K562 (cell line): ENCODE data around the gene NPAS2. TPM values are rescaled to one million over a fixed set of nuclear protein-coding genes. Genes with fewer than 3 reads are reported as not detected.

Experiments
- ATAC-seq: fragments of 200-7000 bp; cut with Tn5 transposase; 3 replicates; pipeline ENCODE4 v1.9.1; 2020; ENCODE audit warnings: moderate library complexity
- BruUV-seq: library from RNA; stranded (reverse); fragments of 400-500 nt; replicated peaks from 2 replicates; lab custom pipeline; 2021; lab: Mats Ljungman, UMichigan
- CTCF ChIA-PET: fragments of 300-600 bp; formaldehyde crosslinking; extraction: SDS; loops from one replicate; lab custom pipeline; 2021; ENCODE audit warnings: low intra/inter-chr PET ratio; lab: Yijun Ruan, JAX
- POLR2A ChIA-PET: fragments of 300-600, 350-650 bp; sonication (Branson Sonifier 250); formaldehyde crosslinking; extraction: SDS; loops from one replicate; lab custom pipeline; 2021; ENCODE audit warnings: antibody characterized with exemption, inconsistent platforms; lab: Yijun Ruan, JAX
- DNase-seq, 4 experiments: peaks; one replicate each; pipeline versions ENCODE4 v3.0.0 to v3.0.0-alpha.2; 2011 to 2018; ENCODE audit warnings: low spot score in 3 of 4, mixed read lengths in 3 of 4; ENCODE audit errors: extremely low read depth in 1 of 4
- FAIRE-seq: peaks from 2 replicates; lab custom pipeline; 2011; peaks lifted over from hg19 to GRCh38; lab: Jason Lieb, UNC
- H2AFZ ChIP-seq: 2 replicates; pipeline ENCODE4 v1.6.0; 2011; ENCODE audit warnings: low read depth, low read length, control low read depth, inconsistent platforms
- H3K27ac ChIP-seq: fragments of 200-600 bp; 3 replicates; pipeline ENCODE4 v1.8.0; 2011; ENCODE audit warnings: low read depth, mild to moderate bottlenecking, control low read depth, inconsistent platforms, low read length, moderate library complexity, mixed read lengths; ENCODE audit errors: extremely low read depth
- H3K27me3 ChIP-seq, 2 experiments: fragments of 300-600 bp in 1 of 2; 2 replicates in 1 of 2; 3 replicates in 1 of 2; pipeline versions ENCODE4 v1.6.0 to v1.8.0; 2011; ENCODE audit warnings: inconsistent platforms in 2 of 2, low read length in 2 of 2, mild to moderate bottlenecking in 1 of 2, mixed read lengths in 1 of 2, moderate library complexity in 1 of 2; ENCODE audit not compliant: control insufficient read depth in 2 of 2, insufficient read depth in 2 of 2
- H3K36me3 ChIP-seq: fragments of 300-600 bp; 3 replicates; pipeline ENCODE4 v1.8.0; 2011; ENCODE audit warnings: mild to moderate bottlenecking, low read length, inconsistent platforms; ENCODE audit not compliant: control insufficient read depth, insufficient read depth
- H3K4me1 ChIP-seq, 2 experiments: fragments of 200-600 bp in 1 of 2; replicated peaks in 1 of 2; 2 replicates in 1 of 2; 3 replicates in 1 of 2; pipeline versions ENCODE4 v1.5.1 to v1.8.0; 2011; ENCODE audit warnings: inconsistent platforms in 2 of 2, low read length in 2 of 2, mild to moderate bottlenecking in 1 of 2, mixed read lengths in 1 of 2, moderate library complexity in 1 of 2; ENCODE audit not compliant: control insufficient read depth in 2 of 2, insufficient read depth in 2 of 2
- H3K4me2 ChIP-seq: 2 replicates; pipeline ENCODE4 v1.6.1; 2011; ENCODE audit warnings: low read length, control low read depth, inconsistent platforms, mixed read lengths; ENCODE audit not compliant: insufficient read depth
- H3K4me3 ChIP-seq: fragments of 200-600 bp; sonication (generic), shearing (Covaris generic); 2 replicates; pipeline ENCODE4 v1.5.1; 2016; ENCODE audit warnings: control low read depth, inconsistent platforms
- H3K79me2 ChIP-seq: fragments of 200-600 bp; 3 replicates; pipeline ENCODE4 v1.8.0; 2011; ENCODE audit warnings: low read length, inconsistent platforms; ENCODE audit not compliant: control insufficient read depth, insufficient read depth
- H3K9ac ChIP-seq, 2 experiments: 2 replicates each; pipeline versions ENCODE4 v1.6.0 to v1.6.1; 2011; ENCODE audit warnings: low read depth in 2 of 2, low read length in 2 of 2, control low read depth in 1 of 2, inconsistent platforms in 1 of 2, mild to moderate bottlenecking in 1 of 2, mixed read lengths in 1 of 2; ENCODE audit not compliant: insufficient read depth in 1 of 2
- H3K9me1 ChIP-seq: one replicate; pipeline ENCODE4 v1.6.0; 2011; ENCODE audit warnings: inconsistent platforms, mild to moderate bottlenecking, low read length, moderate library complexity; ENCODE audit not compliant: control insufficient read depth, insufficient read depth
- H3K9me3 ChIP-seq: replicated peaks from 2 replicates; pipeline ENCODE4 v1.5.1; 2011; ENCODE audit warnings: low read depth, low read length, inconsistent platforms; ENCODE audit not compliant: control insufficient read depth, insufficient read depth
- H4K20me1 ChIP-seq: replicated peaks from 2 replicates; pipeline ENCODE4 v1.6.1; 2011; ENCODE audit warnings: low read length, inconsistent platforms, mixed read lengths; ENCODE audit not compliant: control insufficient read depth, insufficient read depth
- CAMTA2 ChIP-seq: fragments of 250-450 bp; sonication (Bioruptor Pico); conservative IDR thresholded peaks from 2 replicates; pipeline ENCODE4 v1.5.1; 2022
- CBFA2T3 ChIP-seq: fragments of 450-650 bp; IDR thresholded peaks from 2 replicates; pipeline ENCODE4 v1.6.1; 2017
- CREBBP ChIP-seq: IDR thresholded peaks from one replicate; pipeline ENCODE4 v1.6.1; 2012; ENCODE audit warnings: low read depth, mild to moderate bottlenecking, control low read depth, inconsistent platforms, low read length
- ELF4 ChIP-seq: fragments of 450-650 bp; formaldehyde crosslinking; IDR thresholded peaks from 2 replicates; pipeline ENCODE4 v1.4.0; 2022; ENCODE audit warnings: missing genetic modification characterization
- FOXJ2 ChIP-seq: fragments of 200-800 bp; sonication (Bioruptor generic); IDR thresholded peaks from 2 replicates; pipeline ENCODE4 v1.6.1; 2016; ENCODE audit warnings: missing genetic modification characterization, missing compliant biosample characterization
- GATAD2A ChIP-seq: fragments of 450-650 bp; IDR thresholded peaks from 2 replicates; pipeline ENCODE4 v1.6.1; 2017
- NFYB ChIP-seq: IDR thresholded peaks from 2 replicates; pipeline ENCODE4 v1.6.1; 2011; ENCODE audit warnings: mild to moderate bottlenecking, moderate library complexity; ENCODE audit not compliant: insufficient read length; ENCODE audit errors: extremely low read depth
- NR4A1 ChIP-seq, 2 experiments: fragments of 250-450 bp in 1 of 2; fragments of 450-650 bp in 1 of 2; sonication (Bioruptor Pico) in 1 of 2; IDR thresholded peaks; 2 replicates each; pipeline versions ENCODE4 v1.4.0 to v1.6.1; 2016 to 2020; ENCODE audit warnings: mild to moderate bottlenecking in 2 of 2, missing compliant biosample characterization in 1 of 2, missing genetic modification characterization in 1 of 2, moderate library complexity in 1 of 2
- RCOR1 ChIP-seq, 2 experiments: IDR thresholded peaks; 2 replicates each; pipeline ENCODE4 v1.6.1; 2012; ENCODE audit warnings: low read depth in 2 of 2, low read length in 2 of 2, borderline replicate concordance in 1 of 2, improper control_type of control experiment in 1 of 2
- SMARCE1 ChIP-seq: fragments of 450-650 bp; IDR thresholded peaks from 2 replicates; pipeline ENCODE4 v1.7.1; 2016; ENCODE audit warnings: mild to moderate bottlenecking
- WGBS: fragments of 100-300 bp; shearing (Covaris generic); methylation state at CpG from one replicate; pipeline ENCODE4 v1.1.6; 2016; ENCODE audit warnings: low coverage, mixed read lengths; ENCODE audit not compliant: insufficient coverage; ENCODE audit errors: missing lambda C conversion rate; 5-methylcytosine and 5-hydroxymethylcytosine counted together
- in situ Hi-C: fragments of 300-500 bp; cut with MboI; formaldehyde crosslinking; loops from 4 replicates; pipeline ENCODE4 v1.15.0; 2018; ENCODE audit warnings: inconsistent platforms, mixed read lengths
- intact Hi-C: fragments of 100-400 bp; cut with micrococcal nuclease; formaldehyde crosslinking; loops from 2 replicates; pipeline ENCODE4 v1.14.2; 2022
- polyA plus RNA-seq, 8 experiments: library from polyadenylated mRNA; depleted of rRNA in 4 of 8; stranded (reverse) in 5 of 8; unstranded in 3 of 8; fragments of >200 nt; fragmentation: Nextera tagmentation in 2 of 8; fragmentation: Illumina TruSeq in 1 of 8; extraction: Ambion mirVana in 2 of 8; extraction: Trizol in 1 of 8; gene quantifications; 2 replicates each; pipeline versions ENCODE4 v1.2.1 to v1.2.3, GENCODE V29; 2011 to 2014; ENCODE audit warnings: inconsistent platforms in 1 of 8, missing spikeins in 1 of 8
- total RNA-seq, 7 experiments: library from RNA; depleted of rRNA in 6 of 7; stranded (reverse); fragments of >200 nt in 6 of 7; fragmentation: Illumina TruSeq in 2 of 7; extraction: Trizol in 2 of 7; gene quantifications; 2 replicates each; pipeline versions ENCODE4 v1.2.1 to v1.2.3, GENCODE V29; 2011 to 2021; ENCODE audit warnings: low replicate concordance in 1 of 7
- TF ChIP-seq, protein P1 (sequence below), 2 experiments: fragments of 450-650 bp; formaldehyde crosslinking in 1 of 2; IDR thresholded peaks; 2 replicates each; pipeline versions ENCODE4 v1.4.0 to v1.6.1; 2014 to 2020; ENCODE audit warnings: mild to moderate bottlenecking in 2 of 2, borderline replicate concordance in 1 of 2, low read depth in 1 of 2
- TF ChIP-seq, protein P2 (sequence below): sonication (generic); formaldehyde crosslinking; IDR thresholded peaks from 2 replicates; pipeline ENCODE4 v1.8.1; 2023; ENCODE audit warnings: mild to moderate bottlenecking, missing genetic modification reagents

The NPAS2 gene
- total and polyA plus RNA-seq, 9 of the 15 experiments (the other 6 are each of a cell fraction or from before 2014, with no cell fraction given) = 0.06 to 0.29 (median 0.07) TPM; not detected in 5

DNA sequence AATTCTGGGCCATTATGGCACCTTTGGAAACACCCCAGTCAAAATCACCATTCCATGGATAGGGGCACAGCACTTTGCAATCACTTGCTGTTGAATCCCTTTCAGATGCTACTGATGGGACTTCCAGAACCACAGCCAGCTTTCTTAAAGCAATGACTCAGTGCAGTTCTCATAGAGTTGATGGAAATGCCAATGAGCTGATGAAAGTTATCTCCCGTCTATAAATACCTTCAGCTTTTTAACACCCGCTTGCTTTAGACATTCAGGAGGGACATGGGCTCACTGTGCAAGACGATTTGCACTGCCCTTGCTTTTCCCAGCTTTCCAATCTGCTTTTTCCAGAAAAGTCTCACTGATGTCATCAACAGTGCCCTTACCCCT, 115.4 kb downstream of the NPAS2 start:
- ATAC-seq (no peak), DNase-seq (no peak), FAIRE-seq (no peak)
- Histone ChIP-seq H3K27ac (no peak overlapping the region), H3K4me2 (no peak overlapping the region), H3K4me3 (no peak overlapping the region), H3K79me2 (no peaks in the 10 kb centered on the region), H3K27me3 (peaks cover 2 to 38% of the 10 kb centered on the region in 2 experiments; a peak in 3 of 5 replicates), H3K4me1 (no peaks in the 10 kb centered on the region; a peak in 1 of 5 replicates), H4K20me1 (no peaks in the 10 kb centered on the region), H3K9ac (no peak overlapping the region), H3K36me3 (no peaks in the 10 kb centered on the region), H3K9me3 (no peaks in the 10 kb centered on the region), H2AFZ (no peak overlapping the region), H3K9me1 (no peaks in the 10 kb centered on the region)
- BruUV-seq = no TSS peak
- no peak for TF ChIP-seq NFYB
- no peak for TF ChIP-seq FOXJ2
- no peak for TF ChIP-seq CAMTA2 (CRISPR knock-in tag)
- TF ChIP-seq, protein P1, sequence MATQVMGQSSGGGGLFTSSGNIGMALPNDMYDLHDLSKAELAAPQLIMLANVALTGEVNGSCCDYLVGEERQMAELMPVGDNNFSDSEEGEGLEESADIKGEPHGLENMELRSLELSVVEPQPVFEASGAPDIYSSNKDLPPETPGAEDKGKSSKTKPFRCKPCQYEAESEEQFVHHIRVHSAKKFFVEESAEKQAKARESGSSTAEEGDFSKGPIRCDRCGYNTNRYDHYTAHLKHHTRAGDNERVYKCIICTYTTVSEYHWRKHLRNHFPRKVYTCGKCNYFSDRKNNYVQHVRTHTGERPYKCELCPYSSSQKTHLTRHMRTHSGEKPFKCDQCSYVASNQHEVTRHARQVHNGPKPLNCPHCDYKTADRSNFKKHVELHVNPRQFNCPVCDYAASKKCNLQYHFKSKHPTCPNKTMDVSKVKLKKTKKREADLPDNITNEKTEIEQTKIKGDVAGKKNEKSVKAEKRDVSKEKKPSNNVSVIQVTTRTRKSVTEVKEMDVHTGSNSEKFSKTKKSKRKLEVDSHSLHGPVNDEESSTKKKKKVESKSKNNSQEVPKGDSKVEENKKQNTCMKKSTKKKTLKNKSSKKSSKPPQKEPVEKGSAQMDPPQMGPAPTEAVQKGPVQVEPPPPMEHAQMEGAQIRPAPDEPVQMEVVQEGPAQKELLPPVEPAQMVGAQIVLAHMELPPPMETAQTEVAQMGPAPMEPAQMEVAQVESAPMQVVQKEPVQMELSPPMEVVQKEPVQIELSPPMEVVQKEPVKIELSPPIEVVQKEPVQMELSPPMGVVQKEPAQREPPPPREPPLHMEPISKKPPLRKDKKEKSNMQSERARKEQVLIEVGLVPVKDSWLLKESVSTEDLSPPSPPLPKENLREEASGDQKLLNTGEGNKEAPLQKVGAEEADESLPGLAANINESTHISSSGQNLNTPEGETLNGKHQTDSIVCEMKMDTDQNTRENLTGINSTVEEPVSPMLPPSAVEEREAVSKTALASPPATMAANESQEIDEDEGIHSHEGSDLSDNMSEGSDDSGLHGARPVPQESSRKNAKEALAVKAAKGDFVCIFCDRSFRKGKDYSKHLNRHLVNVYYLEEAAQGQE (IDR thresholded peaks at IDR 0.05; ENCODE audit: borderline replicate concordance) = no peak
- TF ChIP-seq, protein P1 (CRISPR knock-in tag; IDR thresholded peaks at IDR 0.05; ENCODE audit: low read depth) = no peak
- TF ChIP-seq GATAD2A = no peak
- TF ChIP-seq ELF4 (CRISPR knock-in tag) = no peak
- TF ChIP-seq RCOR1 (IDR thresholded peaks at IDR 0.05; ENCODE audit: borderline replicate concordance in 1 of 2, low read depth in 2 of 2, low read length in 2 of 2) = no peak
- no peak for TF ChIP-seq CBFA2T3
- no peak for TF ChIP-seq NR4A1 (CRISPR knock-in tag; IDR thresholded peaks at IDR 0.05)
- no peak for TF ChIP-seq NR4A1 (tag; IDR thresholded peaks at IDR 0.05)
- TF ChIP-seq CREBBP = no peak
- TF ChIP-seq, protein P2, sequence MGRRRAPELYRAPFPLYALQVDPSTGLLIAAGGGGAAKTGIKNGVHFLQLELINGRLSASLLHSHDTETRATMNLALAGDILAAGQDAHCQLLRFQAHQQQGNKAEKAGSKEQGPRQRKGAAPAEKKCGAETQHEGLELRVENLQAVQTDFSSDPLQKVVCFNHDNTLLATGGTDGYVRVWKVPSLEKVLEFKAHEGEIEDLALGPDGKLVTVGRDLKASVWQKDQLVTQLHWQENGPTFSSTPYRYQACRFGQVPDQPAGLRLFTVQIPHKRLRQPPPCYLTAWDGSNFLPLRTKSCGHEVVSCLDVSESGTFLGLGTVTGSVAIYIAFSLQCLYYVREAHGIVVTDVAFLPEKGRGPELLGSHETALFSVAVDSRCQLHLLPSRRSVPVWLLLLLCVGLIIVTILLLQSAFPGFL (CRISPR knock-in tag) = no peak
- TF ChIP-seq SMARCE1 = no peak
- 17% methylated on average over 3 of the region's 3 CpGs for WGBS
- intact Hi-C loops = no loop called here
- in situ Hi-C loops = no loop called here
- ChIA-PET POLR2A (no interaction called here), CTCF (no interaction called here)
